Liver (tissue), 9 donors: ENCODE data around the gene IPO9. TPM values are rescaled to one million over a fixed set of nuclear protein-coding genes. Genes with fewer than 3 reads are reported as not detected.
A peak's percentile ranks its signal among the peaks of the same experiment; 100 is the strongest.

ENCODE experiments used
- DNase-seq: peaks from one replicate; pipeline ENCODE4 v3.0.0-alpha.2; 2017; ENCODE audit warnings: low spot score
- H3K27ac ChIP-seq, 2 donors: one replicate each; pipeline ENCODE4 v1.7.0; 2013; ENCODE audit warnings: inconsistent platforms in 2 of 2, low read length in 2 of 2, control low read depth in 1 of 2, low read depth in 1 of 2, mild to moderate bottlenecking in 1 of 2
- H3K27me3 ChIP-seq, 4 donors: one replicate each; pipeline versions ENCODE4 v1.6.1 to v1.7.0; 2013; ENCODE audit warnings: low read length in 3 of 4, inconsistent platforms in 1 of 4, mild to moderate bottlenecking in 1 of 4, moderate library complexity in 1 of 4; ENCODE audit not compliant: control insufficient read depth in 4 of 4, insufficient read depth in 4 of 4
- H3K36me3 ChIP-seq, 4 donors: one replicate each; pipeline versions ENCODE4 v1.6.1 to v1.7.0; 2013; ENCODE audit warnings: low read length in 3 of 4, mild to moderate bottlenecking in 3 of 4, low read depth in 1 of 4, moderate library complexity in 1 of 4; ENCODE audit not compliant: control insufficient read depth in 4 of 4, insufficient read depth in 3 of 4
- H3K4me1 ChIP-seq, 4 donors: one replicate each; pipeline versions ENCODE4 v1.6.1 to v1.7.0; 2013; ENCODE audit warnings: low read length in 3 of 4, mild to moderate bottlenecking in 3 of 4, moderate library complexity in 1 of 4; ENCODE audit not compliant: control insufficient read depth in 4 of 4, insufficient read depth in 4 of 4
- H3K4me3 ChIP-seq, 3 donors: one replicate each; pipeline versions ENCODE4 v1.6.1 to v1.7.0; 2013; ENCODE audit warnings: low read length in 3 of 3, control low read depth in 1 of 3, low read depth in 1 of 3, mild to moderate bottlenecking in 1 of 3
- H3K9ac ChIP-seq, 2 donors: one replicate each; pipeline ENCODE4 v1.7.0; 2013; ENCODE audit warnings: low read length in 2 of 2, mild to moderate bottlenecking in 2 of 2, moderate library complexity in 2 of 2, control low read depth in 1 of 2, low read depth in 1 of 2
- H3K9me3 ChIP-seq, 4 donors: one replicate each; pipeline versions ENCODE4 v1.6.1 to v1.7.0; 2013; ENCODE audit warnings: low read length in 3 of 4; ENCODE audit not compliant: control insufficient read depth in 4 of 4
- ATF3 ChIP-seq: IDR thresholded peaks from 2 replicates; pipeline ENCODE4 v1.6.1; 2016; ENCODE audit warnings: antibody characterized with exemption
- EGR1 ChIP-seq, 2 donors: IDR thresholded peaks; 2 replicates each; pipeline ENCODE4 v1.6.1; 2016 to 2018; ENCODE audit warnings: antibody characterized with exemption in 2 of 2, low read depth in 2 of 2
- FOXA2 ChIP-seq: IDR thresholded peaks from 2 replicates; pipeline ENCODE4 v1.6.1; 2016; ENCODE audit warnings: antibody characterized with exemption
- GABPA ChIP-seq, 2 donors: IDR thresholded peaks in 1 of 2; conservative IDR thresholded peaks in 1 of 2; 2 replicates each; pipeline ENCODE4 v1.6.1; 2016; ENCODE audit warnings: antibody characterized with exemption in 2 of 2, mild to moderate bottlenecking in 1 of 2, moderate library complexity in 1 of 2
- HNF4A ChIP-seq, 2 donors: conservative IDR thresholded peaks; 2 replicates each; pipeline ENCODE4 v1.6.1; 2016; ENCODE audit warnings: antibody characterized with exemption in 2 of 2, mild to moderate bottlenecking in 2 of 2
- HNF4G ChIP-seq: IDR thresholded peaks from 2 replicates; pipeline ENCODE4 v1.6.1; 2016; ENCODE audit warnings: antibody characterized with exemption
- JUND ChIP-seq, 2 donors: IDR thresholded peaks; 2 replicates each; pipeline ENCODE4 v1.6.1; 2016; ENCODE audit warnings: antibody characterized with exemption in 2 of 2
- MAX ChIP-seq: IDR thresholded peaks from 2 replicates; pipeline ENCODE4 v1.6.1; 2016; ENCODE audit warnings: antibody characterized with exemption
- NR2F2 ChIP-seq: IDR thresholded peaks from 2 replicates; pipeline ENCODE4 v1.6.1; 2016; ENCODE audit warnings: antibody characterized with exemption
- RAD21 ChIP-seq, 2 donors: IDR thresholded peaks; 2 replicates each; pipeline ENCODE4 v1.6.1; 2016; ENCODE audit warnings: antibody characterized with exemption in 2 of 2, mild to moderate bottlenecking in 2 of 2
- REST ChIP-seq: IDR thresholded peaks from 2 replicates; pipeline ENCODE4 v1.6.1; 2016; ENCODE audit warnings: antibody characterized with exemption, mild to moderate bottlenecking
- TAF1 ChIP-seq: conservative IDR thresholded peaks from 2 replicates; pipeline ENCODE4 v1.6.1; 2016; ENCODE audit warnings: antibody characterized with exemption, mild to moderate bottlenecking
- YY1 ChIP-seq: IDR thresholded peaks from 2 replicates; pipeline ENCODE4 v1.6.1; 2016; ENCODE audit warnings: antibody characterized with exemption, mild to moderate bottlenecking
- WGBS: extraction: QIAGEN DNeasy Blood & Tissue Kit; methylation state at CpG from one replicate; pipeline ENCODE4 v1.1.7; 2013; 5-methylcytosine and 5-hydroxymethylcytosine counted together
- polyA plus RNA-seq, 2 donors: library from polyadenylated mRNA; stranded (reverse) in 1 of 2; unstranded in 1 of 2; fragments of 200-250 nt in 1 of 2; fragments of >200 nt in 1 of 2; fragmentation: Nextera tagmentation in 1 of 2; extraction: Ambion mirVana in 1 of 2; gene quantifications; one replicate each; pipeline versions ENCODE4 v1.2.1 to v1.2.3, GENCODE V29; 2013 to 2015
- total RNA-seq, 2 donors: library from RNA; depleted of rRNA; stranded (reverse); fragments of >200 nt; gene quantifications; one replicate each; pipeline ENCODE4 v1.2.3, GENCODE V29; 2014
- donor health status: healthy.
- donor health status: healthy.
- donor health status: healthy.
- donor health status: healthy.
- donor health status: healthy.

IPO9 gene
- total and polyA plus RNA-seq, 4 donors: 6.6 to 22.1 (median 13.6) TPM

- no peak overlapping the region for H3K9ac ChIP-seq
- no peaks in the 10 kb centered on the region for H3K27me3 ChIP-seq
- H3K4me1 ChIP-seq: peaks cover 1 to 8% (median 5%) of the 10 kb centered on the region in 4 donors
- DNase-seq: no peak
- peaks cover 0 to 2% (median under 1%) of the 10 kb centered on the region in 4 donors for H3K36me3 ChIP-seq
- no peak overlapping the region for H3K27ac ChIP-seq
- H3K4me3 ChIP-seq: no peak overlapping the region
- TF ChIP-seq NR2F2: no peak
- peak in 1 of 2 donors; percentile 31 for TF ChIP-seq HNF4A (conservative IDR thresholded peaks at IDR 0.05)
- 65% methylated on average over 6 of the region's 6 CpGs for WGBS
- no peaks in the 10 kb centered on the region for H3K9me3 ChIP-seq
Measured at GRCh38 chr1:201880928-201881571, 52.1 kb downstream of the IPO9 start.

- Histone ChIP-seq H3K4me1 (peaks cover 1 to 8% (median 5%) of the 10 kb centered on the region in 4 donors), H3K4me3 (no peak overlapping the region), H3K27ac (no peak overlapping the region), H3K27me3 (no peaks in the 10 kb centered on the region), H3K36me3 (peaks cover 0 to 1% (median 0%) of the 10 kb centered on the region in 4 donors), H3K9ac (no peak overlapping the region), H3K9me3 (no peaks in the 10 kb centered on the region)
- WGBS: 90% methylated on average over 1 of the region's 1 CpG
- no peak for DNase-seq
- no peak for TF ChIP-seq RAD21 (IDR thresholded peaks at IDR 0.05)
- TF ChIP-seq REST: no peak
- no peak for TF ChIP-seq MAX
- TF ChIP-seq EGR1 (IDR thresholded peaks at IDR 0.05; ENCODE audit: low read depth in 2 of 2): no peak
- no peak for TF ChIP-seq HNF4G
- TF ChIP-seq JUND (IDR thresholded peaks at IDR 0.05): no peak
Measured at GRCh38 chr1:201881617-201882016, 52.7 kb downstream of the IPO9 start.

- TF ChIP-seq ATF3 (no peak), GABPA (IDR thresholded peaks at IDR 0.05 in 1 of 2, conservative IDR thresholded peaks at IDR 0.05 in 1 of 2) (no peak), JUND (IDR thresholded peaks at IDR 0.05) (no peak), RAD21 (IDR thresholded peaks at IDR 0.05) (no peak), EGR1 (IDR thresholded peaks at IDR 0.05; ENCODE audit: low read depth in 2 of 2) (no peak), FOXA2 (no peak), TAF1 (no peak), YY1 (no peak)
- H3K4me3 ChIP-seq: no peak overlapping the region
- H3K36me3 ChIP-seq: no peaks in the 10 kb centered on the region
- H3K4me1 ChIP-seq: peaks cover 1 to 8% (median 5%) of the 10 kb centered on the region in 4 donors
- no peak overlapping the region for H3K27ac ChIP-seq
- no peaks in the 10 kb centered on the region for H3K27me3 ChIP-seq
- 82% methylated on average over 2 of the region's 2 CpGs for WGBS
- DNase-seq: no peak
- H3K9ac ChIP-seq: no peak overlapping the region
- H3K9me3 ChIP-seq: no peaks in the 10 kb centered on the region
Measured at GRCh38 chr1:201882665-201883132, 53.7 kb downstream of the IPO9 start.
